HG03457 (cell line): Measurements from ENCODE around the gene GLI3.

ENCODE experiments used
- ATAC-seq: cut with Tn5 transposase; IDR thresholded peaks from one replicate; pipeline ENCODE4 v1.9.1; 2021; ENCODE audit warnings: moderate number of reproducible peaks; ENCODE audit not compliant: unreplicated experiment

Gene GLI3

GRCh38 chr7:42180806-42181205 is 56.2 kb downstream of the GLI3 start:
- no peak for ATAC-seq

- no peak for ATAC-seq
Measured at GRCh38 chr7:42176724-42177101, 60.3 kb downstream of the GLI3 start.

- no peak for ATAC-seq
Measured at GRCh38 chr7:42175834-42176723, 60.9 kb downstream of the GLI3 start.

- ATAC-seq: no peak
Measured at GRCh38 chr7:42174391-42174912, 62.6 kb downstream of the GLI3 start.

- no peak for ATAC-seq
Measured at GRCh38 chr7:42170724-42171123, 66.3 kb downstream of the GLI3 start.

- no peak for ATAC-seq
Measured at GRCh38 chr7:42168512-42168911, 68.5 kb downstream of the GLI3 start.

- ATAC-seq: no peak
Measured at GRCh38 chr7:42167631-42168236, 69.3 kb downstream of the GLI3 start.

- no peak for ATAC-seq
Measured at GRCh38 chr7:42167206-42167605, 69.8 kb downstream of the GLI3 start.

GRCh38 chr7:42164881-42165428 is 72.1 kb downstream of the GLI3 start:
- ATAC-seq: no peak

GRCh38 chr7:42162560-42163325 is 74.3 kb downstream of the GLI3 start:
- no peak for ATAC-seq

GRCh38 chr7:42161719-42162118 is 75.3 kb downstream of the GLI3 start:
- ATAC-seq: no peak

GRCh38 chr7:42161110-42161509 is 75.9 kb downstream of the GLI3 start:
- no peak for ATAC-seq

GRCh38 chr7:42159130-42159529 is 77.9 kb downstream of the GLI3 start:
- ATAC-seq: no peak

- ATAC-seq: no peak
Measured at GRCh38 chr7:42156967-42157721, 79.9 kb downstream of the GLI3 start.

- ATAC-seq: no peak
Measured at GRCh38 chr7:42156291-42156865, 80.6 kb downstream of the GLI3 start.

GRCh38 chr7:42155584-42156290 is 81.3 kb downstream of the GLI3 start:
- ATAC-seq: no peak

- ATAC-seq: no peak
Measured at GRCh38 chr7:42154173-42154572, 82.8 kb downstream of the GLI3 start.

GRCh38 chr7:42152329-42153205 is 84.4 kb downstream of the GLI3 start:
- no peak for ATAC-seq

- ATAC-seq: no peak
Measured at GRCh38 chr7:42151309-42151708, 85.7 kb downstream of the GLI3 start.
